ENCODE measurements around the gene MCF2L2.

GRCh38 chr3:183244219-183244618, 184.2 kb downstream of the MCF2L2 start:
- no peak for TF ChIP-seq TAF1 (IDR thresholded peaks at IDR 0.05; ENCODE audit: low read depth)
- TF ChIP-seq CTCF (IDR thresholded peaks at IDR 0.05; ENCODE audit: poor library complexity, severe bottlenecking): no peak
- no peak for TF ChIP-seq EZH2 (IDR thresholded peaks at IDR 0.05; ENCODE audit: borderline replicate concordance, insufficient read depth, low read length, poor library complexity, severe bottlenecking)
- no peak for TF ChIP-seq POLR2AphosphoS5 (IDR thresholded peaks at IDR 0.05)
- TF ChIP-seq REST (IDR thresholded peaks at IDR 0.05; ENCODE audit: borderline replicate concordance): no peak
- no peak for TF ChIP-seq SMC3 (conservative IDR thresholded peaks at IDR 0.05; ENCODE audit: poor library complexity)
- TF ChIP-seq RAD21 (conservative IDR thresholded peaks at IDR 0.05): no peak
